ENCODE measurements around the gene TSC22D4. TPM values are rescaled to one million over a fixed set of nuclear protein-coding genes. Genes with fewer than 3 reads are reported as not detected.

TSC22D4 gene
- total and polyA plus RNA-seq, 9 of the 15 experiments (the other 6 are each of a cell fraction or from before 2014, with no cell fraction given): 0.37 to 107 (median 28.7) TPM

DNA sequence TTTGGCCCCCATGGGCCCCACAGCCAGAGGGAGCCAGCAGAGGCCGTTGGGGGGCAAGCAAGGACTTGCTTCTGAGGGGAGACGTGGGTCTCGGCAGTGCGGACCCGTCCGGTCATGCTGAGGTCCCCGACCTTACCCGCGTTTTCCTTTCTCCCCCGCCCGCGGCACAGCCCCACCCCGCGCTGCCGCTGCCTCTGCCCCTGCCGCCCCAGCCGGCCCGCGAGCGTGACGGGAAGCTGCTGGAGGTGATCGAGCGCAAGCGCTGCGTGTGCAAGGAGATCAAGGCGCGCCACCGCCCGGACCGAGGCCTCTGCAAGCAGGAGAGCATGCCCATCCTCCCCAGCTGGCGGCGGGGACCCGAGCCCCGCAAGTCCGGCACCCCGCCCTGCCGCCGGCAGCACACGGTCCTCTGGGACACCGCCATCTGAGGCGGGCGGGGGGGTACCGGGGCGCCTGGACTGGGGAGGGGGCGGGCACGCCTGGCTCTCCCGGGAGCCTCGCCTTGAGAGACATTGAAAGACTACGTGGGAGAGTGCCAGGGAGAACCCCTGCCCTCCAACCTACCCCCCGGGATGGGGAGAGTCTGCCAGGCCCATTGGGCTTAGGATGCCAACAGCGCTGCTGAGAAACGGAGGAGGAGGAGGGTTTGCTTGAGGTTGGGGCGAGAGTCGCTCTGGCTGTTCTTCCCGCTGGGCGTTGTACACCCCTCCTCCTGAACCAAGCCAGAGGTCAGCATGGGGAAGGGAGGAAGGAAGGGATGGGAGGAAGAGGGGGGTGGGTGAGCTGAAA is 14.7 kb upstream of the TSC22D4 start (continued):
- TF ChIP-seq SMARCA4 (IDR thresholded peaks at IDR 0.05) (no peak), POLR2G (IDR thresholded peaks at IDR 0.05; ENCODE audit: low read depth, low read length) (peak; percentile 32; the same call in 1 of the 2 replicates), CCNT2 (IDR thresholded peaks at IDR 0.05; ENCODE audit: borderline replicate concordance, extremely low read depth, insufficient read length, low read depth, low read length) (peak; percentile 36), ZBTB8A (IDR thresholded peaks at IDR 0.05; ENCODE audit: partially characterized antibody) (no peak), RBBP5 (IDR thresholded peaks at IDR 0.05; ENCODE audit: borderline replicate concordance, insufficient read depth, low read length, poor library complexity, severe bottlenecking) (peak; percentile 32), ZBTB7A (IDR thresholded peaks at IDR 0.05; ENCODE audit: borderline replicate concordance, control insufficient read depth, low read depth, low read length) (peak; percentile 48; the same call in 1 of the 2 replicates)
- TF ChIP-seq, protein P1, sequence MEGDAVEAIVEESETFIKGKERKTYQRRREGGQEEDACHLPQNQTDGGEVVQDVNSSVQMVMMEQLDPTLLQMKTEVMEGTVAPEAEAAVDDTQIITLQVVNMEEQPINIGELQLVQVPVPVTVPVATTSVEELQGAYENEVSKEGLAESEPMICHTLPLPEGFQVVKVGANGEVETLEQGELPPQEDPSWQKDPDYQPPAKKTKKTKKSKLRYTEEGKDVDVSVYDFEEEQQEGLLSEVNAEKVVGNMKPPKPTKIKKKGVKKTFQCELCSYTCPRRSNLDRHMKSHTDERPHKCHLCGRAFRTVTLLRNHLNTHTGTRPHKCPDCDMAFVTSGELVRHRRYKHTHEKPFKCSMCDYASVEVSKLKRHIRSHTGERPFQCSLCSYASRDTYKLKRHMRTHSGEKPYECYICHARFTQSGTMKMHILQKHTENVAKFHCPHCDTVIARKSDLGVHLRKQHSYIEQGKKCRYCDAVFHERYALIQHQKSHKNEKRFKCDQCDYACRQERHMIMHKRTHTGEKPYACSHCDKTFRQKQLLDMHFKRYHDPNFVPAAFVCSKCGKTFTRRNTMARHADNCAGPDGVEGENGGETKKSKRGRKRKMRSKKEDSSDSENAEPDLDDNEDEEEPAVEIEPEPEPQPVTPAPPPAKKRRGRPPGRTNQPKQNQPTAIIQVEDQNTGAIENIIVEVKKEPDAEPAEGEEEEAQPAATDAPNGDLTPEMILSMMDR (IDR thresholded peaks at IDR 0.05 in 2 of 3, conservative IDR thresholded peaks at IDR 0.05 in 1 of 3; ENCODE audit: insufficient read depth in 2 of 3, low read depth in 1 of 3, low read length in 3 of 3): peak in 2 of 3 experiments; percentile 35 to 37; a peak in 3 of 6 replicates
- TF ChIP-seq, protein P2, sequence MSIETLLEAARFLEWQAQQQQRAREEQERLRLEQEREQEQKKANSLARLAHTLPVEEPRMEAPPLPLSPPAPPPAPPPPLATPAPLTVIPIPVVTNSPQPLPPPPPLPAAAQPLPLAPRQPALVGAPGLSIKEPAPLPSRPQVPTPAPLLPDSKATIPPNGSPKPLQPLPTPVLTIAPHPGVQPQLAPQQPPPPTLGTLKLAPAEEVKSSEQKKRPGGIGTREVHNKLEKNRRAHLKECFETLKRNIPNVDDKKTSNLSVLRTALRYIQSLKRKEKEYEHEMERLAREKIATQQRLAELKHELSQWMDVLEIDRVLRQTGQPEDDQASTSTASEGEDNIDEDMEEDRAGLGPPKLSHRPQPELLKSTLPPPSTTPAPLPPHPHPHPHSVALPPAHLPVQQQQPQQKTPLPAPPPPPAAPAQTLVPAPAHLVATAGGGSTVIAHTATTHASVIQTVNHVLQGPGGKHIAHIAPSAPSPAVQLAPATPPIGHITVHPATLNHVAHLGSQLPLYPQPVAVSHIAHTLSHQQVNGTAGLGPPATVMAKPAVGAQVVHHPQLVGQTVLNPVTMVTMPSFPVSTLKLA (conservative IDR thresholded peaks at IDR 0.05): peak in 1 of 2 experiments; percentile 39; a peak in 1 of 4 replicates
- TF ChIP-seq, protein P3, sequence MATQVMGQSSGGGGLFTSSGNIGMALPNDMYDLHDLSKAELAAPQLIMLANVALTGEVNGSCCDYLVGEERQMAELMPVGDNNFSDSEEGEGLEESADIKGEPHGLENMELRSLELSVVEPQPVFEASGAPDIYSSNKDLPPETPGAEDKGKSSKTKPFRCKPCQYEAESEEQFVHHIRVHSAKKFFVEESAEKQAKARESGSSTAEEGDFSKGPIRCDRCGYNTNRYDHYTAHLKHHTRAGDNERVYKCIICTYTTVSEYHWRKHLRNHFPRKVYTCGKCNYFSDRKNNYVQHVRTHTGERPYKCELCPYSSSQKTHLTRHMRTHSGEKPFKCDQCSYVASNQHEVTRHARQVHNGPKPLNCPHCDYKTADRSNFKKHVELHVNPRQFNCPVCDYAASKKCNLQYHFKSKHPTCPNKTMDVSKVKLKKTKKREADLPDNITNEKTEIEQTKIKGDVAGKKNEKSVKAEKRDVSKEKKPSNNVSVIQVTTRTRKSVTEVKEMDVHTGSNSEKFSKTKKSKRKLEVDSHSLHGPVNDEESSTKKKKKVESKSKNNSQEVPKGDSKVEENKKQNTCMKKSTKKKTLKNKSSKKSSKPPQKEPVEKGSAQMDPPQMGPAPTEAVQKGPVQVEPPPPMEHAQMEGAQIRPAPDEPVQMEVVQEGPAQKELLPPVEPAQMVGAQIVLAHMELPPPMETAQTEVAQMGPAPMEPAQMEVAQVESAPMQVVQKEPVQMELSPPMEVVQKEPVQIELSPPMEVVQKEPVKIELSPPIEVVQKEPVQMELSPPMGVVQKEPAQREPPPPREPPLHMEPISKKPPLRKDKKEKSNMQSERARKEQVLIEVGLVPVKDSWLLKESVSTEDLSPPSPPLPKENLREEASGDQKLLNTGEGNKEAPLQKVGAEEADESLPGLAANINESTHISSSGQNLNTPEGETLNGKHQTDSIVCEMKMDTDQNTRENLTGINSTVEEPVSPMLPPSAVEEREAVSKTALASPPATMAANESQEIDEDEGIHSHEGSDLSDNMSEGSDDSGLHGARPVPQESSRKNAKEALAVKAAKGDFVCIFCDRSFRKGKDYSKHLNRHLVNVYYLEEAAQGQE (IDR thresholded peaks at IDR 0.05; ENCODE audit: borderline replicate concordance): peak; percentile 46; the same call in 1 of the 2 replicates
- TF ChIP-seq, protein P3 (CRISPR knock-in tag; IDR thresholded peaks at IDR 0.05; ENCODE audit: low read depth): no peak
- TF ChIP-seq, protein P4, sequence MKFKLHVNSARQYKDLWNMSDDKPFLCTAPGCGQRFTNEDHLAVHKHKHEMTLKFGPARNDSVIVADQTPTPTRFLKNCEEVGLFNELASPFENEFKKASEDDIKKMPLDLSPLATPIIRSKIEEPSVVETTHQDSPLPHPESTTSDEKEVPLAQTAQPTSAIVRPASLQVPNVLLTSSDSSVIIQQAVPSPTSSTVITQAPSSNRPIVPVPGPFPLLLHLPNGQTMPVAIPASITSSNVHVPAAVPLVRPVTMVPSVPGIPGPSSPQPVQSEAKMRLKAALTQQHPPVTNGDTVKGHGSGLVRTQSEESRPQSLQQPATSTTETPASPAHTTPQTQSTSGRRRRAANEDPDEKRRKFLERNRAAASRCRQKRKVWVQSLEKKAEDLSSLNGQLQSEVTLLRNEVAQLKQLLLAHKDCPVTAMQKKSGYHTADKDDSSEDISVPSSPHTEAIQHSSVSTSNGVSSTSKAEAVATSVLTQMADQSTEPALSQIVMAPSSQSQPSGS (CRISPR knock-in tag; IDR thresholded peaks at IDR 0.05): no peak

Measured in K562 (cell line).